Tibial nerve (tissue), 3 donors: Measurements from ENCODE around the gene LHX3.

Experiments
- CTCF ChIP-seq, 5 experiments: fragments of 200-600 bp in 3 of 5; fragments of 450-650 bp in 2 of 5; sonication (generic) in 3 of 5; IDR thresholded peaks; one replicate each; pipeline ENCODE4 v1.5.1; 2016 to 2019; ENCODE audit warnings: antibody characterized with exemption in 5 of 5, mild to moderate bottlenecking in 3 of 5, moderate library complexity in 2 of 5
- POLR2A ChIP-seq, 2 donors: fragments of 450-650 bp; IDR thresholded peaks; one replicate each; pipeline ENCODE4 v1.6.1; 2017; ENCODE audit warnings: antibody characterized with exemption in 2 of 2, mild to moderate bottlenecking in 2 of 2, moderate library complexity in 2 of 2

GRCh38 chr9:136237486-136238341 lies 32.8 kb upstream of the LHX3 start:
- no peak for TF ChIP-seq CTCF (IDR thresholded peaks at IDR 0.05)
- no peak for TF ChIP-seq POLR2A (IDR thresholded peaks at IDR 0.05)
